Left renal cortex interstitium (tissue), 4 donors: ENCODE measurements around the gene ARHGAP42. TPM values are rescaled to one million over a fixed set of nuclear protein-coding genes. Genes with fewer than 3 reads are reported as not detected.

Source experiments
- DNase-seq, 4 donors: peaks; one replicate each; pipeline ENCODE4 v3.0.0-alpha.2; 2013; ENCODE audit warnings: low read depth in 4 of 4, low spot score in 2 of 4, missing footprints in 1 of 4
- polyA plus RNA-seq, 4 donors: library from polyadenylated mRNA; unstranded; fragments of 120-200 nt; gene quantifications; one replicate each; pipeline ENCODE4 v1.2.1, GENCODE V29; 2013; ENCODE audit not compliant: insufficient read length in 4 of 4

Gene ARHGAP42
- polyA plus RNA-seq, 4 donors = 22.3 to 29.6 (median 28.9) TPM

DNA sequence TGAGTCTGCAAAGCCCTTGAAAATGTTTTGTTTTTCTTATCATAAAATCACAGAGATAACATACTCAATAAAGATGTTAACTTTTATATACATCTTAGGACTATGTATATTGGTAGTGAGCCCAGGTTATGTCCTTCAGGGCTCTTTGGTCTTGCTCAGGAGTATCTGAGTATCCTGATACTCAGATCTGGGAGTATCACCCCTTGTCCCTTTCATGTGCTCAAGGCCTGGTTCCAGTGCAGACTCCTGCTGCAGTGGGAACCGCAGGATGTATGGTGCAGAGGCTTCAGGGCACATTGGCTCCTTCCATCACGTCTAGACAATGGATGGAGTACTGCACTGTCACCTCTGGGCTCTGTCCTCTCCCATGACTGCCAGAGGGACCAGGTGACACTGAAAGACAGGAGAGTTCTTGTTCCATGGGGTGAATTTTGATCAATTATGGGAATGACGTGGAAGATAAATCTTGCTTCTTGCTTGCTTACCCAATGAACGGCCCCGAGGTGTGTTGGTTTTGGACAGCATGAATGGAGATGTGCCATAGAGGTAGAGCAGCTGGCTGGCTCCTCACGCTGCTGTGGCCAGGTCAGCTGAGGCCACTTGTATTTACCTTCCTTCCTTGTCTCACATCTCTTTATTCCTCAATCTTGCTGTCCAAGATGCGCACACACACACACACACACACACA, 215.5 kb downstream of the ARHGAP42 start:
- no peak for DNase-seq

DNA sequence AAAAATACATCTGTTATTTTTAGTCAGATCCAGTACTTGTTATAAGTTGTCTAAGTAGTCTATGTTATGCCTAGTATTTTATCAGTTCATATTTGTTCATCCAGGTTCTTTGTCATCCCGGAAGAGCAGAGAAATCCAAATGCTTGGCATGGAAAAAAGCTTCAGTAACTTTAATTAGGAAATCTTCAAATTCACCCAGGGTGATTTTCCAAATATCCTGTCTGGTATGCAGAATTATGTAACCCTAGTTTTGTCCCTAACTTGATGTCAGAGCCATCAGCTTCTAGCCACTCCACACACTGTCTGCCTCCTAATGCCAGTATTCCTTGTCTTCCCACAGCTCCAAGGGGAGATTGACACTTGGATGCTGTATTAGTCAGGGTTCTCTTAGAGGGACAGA, 216.2 kb downstream of the ARHGAP42 start:
- DNase-seq = no peak

DNA sequence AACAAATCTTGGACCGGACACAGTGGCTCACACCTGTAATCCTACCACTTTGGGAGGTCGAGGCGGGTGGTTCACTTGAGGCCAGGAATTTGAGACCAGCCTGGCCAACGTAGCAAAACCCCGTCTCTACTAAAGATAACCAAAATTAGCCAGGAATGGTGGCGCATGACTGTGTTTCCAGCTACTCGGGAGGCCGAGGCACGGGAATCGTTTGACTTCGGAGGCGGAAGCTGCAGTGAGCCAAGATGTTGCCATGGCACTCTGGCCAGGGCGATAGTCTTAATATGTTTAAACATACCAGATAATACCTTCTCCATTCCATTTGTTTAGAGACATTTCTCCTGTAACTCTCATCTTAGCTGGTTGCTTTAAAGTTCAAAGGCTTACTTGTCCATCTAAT, 218.6 kb downstream of the ARHGAP42 start:
- DNase-seq = no peak

DNA sequence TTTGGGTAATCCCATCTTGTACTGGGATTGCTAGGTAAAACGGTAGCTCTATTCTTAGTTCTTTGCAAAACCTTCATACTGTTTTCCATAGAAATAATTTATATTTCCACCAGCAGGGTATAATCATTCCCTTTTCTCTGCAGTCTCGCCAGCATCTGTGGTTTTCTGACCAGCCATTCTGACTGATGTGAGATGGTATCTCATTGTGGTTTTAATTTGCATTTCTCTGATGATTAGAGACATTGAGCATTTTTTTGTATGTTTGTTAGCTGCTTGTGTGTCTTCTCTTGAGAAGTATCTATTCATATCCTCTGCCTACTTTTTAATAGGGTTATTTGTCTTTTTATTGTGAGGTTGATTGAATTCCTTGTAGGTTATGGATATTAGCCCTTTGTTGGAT, 221.7 kb downstream of the ARHGAP42 start:
- no peak for DNase-seq

DNA sequence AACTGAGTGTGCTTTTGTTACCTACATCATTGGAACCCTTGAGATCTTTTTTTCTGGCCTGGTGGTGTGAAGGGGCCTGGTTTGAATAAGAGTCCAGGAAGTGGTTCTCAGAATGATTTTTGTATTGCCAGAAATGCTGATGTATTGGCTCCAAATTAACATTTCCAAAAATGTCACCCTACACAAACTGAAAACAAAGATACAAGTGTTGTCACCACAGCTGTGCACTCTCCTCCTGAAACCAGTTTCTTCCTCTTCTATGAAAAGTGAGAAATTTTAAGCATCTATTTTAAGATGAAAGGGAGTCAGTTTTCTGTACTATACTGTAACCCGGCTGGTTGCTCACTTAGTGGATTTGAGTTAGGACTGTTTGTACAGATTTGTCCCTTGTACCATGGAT, 223.7 kb downstream of the ARHGAP42 start:
- no peak for DNase-seq

DNA sequence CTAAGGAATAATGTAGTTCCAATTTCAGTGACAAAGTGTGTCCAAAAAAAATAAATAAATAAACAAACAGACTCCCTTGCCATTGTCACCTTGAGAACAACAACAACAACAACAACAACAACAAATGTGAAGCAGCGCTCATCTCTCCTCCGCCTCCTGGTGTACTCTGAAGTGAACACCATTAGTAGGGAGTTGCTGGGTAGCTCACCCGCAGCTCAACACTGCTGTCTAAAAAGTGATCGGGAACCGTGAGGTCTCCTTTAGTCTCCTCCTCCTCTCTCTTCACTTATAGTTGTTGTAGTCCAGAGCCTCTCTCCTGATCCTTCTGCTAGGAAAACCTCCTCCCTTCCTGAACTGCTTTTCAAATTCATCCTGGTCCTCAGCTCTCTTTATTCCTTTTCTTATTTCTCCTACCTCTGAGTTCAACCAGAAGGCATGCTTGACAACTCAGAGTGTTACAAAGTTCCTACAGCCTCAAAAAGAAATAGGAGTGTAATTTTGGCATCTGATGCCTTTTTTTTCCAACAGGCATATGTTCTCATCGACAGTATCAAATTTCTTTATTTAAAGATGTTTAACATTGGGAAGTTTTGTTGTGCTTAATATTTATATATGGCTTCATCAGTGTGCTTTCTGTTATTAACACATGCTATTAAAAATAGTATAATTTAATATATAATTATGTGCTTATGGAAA, 227.5 kb downstream of the ARHGAP42 start:
- no peak for DNase-seq

DNA sequence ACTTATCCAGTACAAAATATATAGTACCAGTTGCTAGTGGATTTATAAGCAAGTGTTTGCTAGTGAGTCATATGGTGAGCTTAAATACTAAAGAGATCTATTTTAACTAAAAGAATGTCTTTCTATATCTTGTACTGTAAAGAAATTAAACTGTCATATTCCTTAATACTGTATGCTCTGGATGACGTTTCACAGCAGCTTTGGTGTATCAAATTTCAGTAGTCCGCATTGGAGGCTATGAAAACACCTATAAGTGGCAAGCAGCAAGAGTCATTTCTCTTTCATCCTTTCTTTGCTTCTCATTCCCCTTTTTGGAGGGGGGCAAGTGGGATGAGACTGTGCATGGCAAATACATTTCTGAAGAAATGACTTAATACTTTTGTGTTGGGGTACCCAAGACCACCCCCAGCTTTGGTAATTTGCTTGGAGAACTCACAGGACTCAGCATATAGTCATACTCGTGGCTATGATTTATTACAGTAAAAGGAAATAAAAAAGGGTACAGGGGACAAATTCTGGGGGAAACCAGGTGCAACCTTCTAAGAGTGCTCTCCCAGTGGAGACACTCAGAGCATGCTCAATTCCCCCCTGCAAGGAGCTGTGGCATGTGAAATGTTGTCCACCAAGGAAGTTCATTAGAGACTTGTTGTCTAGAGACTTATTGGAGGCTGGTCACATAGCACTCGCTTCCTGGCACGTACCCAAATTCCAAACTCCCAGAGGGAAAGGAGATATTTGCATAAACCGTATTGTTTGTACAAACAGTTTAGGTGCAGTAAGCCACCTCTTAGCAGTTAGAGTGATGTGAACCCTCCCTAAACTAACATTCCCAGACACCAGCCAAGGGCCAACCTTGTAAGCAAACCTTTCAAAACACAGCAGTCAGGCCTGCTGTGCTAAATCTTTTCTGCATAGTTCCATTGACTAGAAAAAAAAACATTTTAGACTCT, 231.7 kb downstream of the ARHGAP42 start:
- peak in 1 of 4 donors; percentile 39 for DNase-seq

DNA sequence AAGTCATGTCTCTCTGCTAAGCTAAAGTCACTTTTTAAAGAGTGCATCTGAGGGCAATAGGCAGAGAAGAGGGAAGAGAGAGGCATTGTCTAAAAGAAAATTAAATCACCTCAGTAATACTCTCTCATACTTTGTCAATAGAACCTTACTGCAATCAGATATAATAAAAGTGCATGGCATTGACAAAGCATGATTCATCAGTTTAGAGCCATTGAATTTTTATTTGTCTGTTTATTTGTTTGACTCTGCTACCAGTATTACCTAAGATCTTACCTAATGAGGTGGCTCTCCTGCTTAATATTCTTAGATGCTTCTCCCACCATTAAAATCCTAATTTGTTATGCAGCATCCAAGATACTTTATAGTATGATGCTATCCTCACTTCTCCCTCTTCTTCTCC, 233.5 kb downstream of the ARHGAP42 start:
- no peak for DNase-seq

DNA sequence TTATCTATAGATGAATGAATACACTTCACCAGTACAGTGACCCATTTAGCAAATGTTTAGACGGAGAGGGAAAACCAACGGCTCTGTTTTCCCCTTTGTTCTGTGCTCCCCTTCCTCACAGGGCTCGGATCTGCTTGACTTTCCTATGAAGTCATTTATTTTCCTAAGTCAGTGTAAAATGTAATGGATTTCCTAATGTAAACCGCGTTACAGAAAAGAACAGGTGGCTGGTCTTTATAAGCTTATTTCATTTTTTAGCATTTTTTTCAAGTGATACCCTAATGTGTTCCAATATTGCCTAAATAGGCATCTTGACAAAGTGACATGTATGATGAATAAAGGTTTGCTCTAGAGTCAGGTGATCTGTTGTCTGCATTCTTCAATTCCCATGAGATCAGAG, 235.0 kb downstream of the ARHGAP42 start:
- DNase-seq = no peak

DNA sequence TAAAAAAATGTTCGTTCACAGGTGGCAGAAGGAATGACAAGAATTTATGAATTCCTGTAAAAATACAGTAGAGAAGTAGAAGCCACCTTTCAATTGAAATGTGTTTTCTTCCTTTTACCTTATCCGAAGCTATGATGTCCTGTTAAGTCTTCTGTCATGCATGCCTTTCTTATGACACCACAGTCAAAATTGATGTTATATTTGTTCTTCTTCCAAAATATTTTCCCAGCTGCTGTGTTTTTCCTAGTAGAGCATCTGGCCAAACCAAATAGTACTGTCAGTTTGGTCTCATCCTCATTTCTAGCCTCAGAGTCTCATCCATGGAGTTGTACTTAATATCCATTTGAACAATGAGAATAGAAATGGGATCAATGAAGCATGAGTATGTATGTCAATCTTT, 236.5 kb downstream of the ARHGAP42 start:
- DNase-seq = no peak

DNA sequence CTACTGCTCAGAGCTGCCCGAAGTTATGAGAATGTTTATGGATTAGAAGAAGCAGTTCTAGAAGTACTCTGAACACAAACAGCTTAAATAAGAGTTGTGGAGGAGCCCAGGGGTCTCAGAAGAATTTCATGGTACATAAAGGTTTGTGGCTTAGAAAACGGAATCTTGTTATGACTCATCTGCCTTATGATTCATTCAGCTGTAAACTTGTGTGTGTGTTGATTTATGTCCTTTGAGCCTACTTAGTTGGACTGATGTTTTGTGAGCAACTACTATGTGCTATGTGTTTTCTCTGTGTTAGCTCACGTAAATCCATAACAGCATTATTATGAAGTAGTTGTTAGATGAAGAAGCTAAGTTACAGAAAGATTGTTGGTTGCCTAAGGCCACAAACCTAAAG, 238.8 kb downstream of the ARHGAP42 start:
- no peak for DNase-seq

DNA sequence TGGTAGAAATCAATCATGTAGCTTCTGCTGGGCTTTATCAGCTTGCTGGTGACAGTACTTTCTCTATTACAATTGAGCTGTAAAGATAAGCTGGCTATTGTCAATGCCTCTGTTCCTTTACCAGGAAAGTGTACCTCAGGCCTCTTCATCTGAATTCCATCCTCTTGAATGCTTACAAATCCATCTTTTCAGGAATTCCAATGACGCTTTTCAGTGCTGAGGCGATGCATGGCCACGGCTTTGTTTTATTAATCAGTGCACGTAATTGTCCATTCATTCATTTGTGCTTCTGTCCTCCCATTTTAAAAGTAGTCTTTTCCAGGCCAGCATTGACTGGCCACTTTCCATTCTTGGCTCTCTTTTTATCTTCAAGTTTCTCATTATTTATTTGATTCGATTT, 240.5 kb downstream of the ARHGAP42 start:
- DNase-seq = no peak

DNA sequence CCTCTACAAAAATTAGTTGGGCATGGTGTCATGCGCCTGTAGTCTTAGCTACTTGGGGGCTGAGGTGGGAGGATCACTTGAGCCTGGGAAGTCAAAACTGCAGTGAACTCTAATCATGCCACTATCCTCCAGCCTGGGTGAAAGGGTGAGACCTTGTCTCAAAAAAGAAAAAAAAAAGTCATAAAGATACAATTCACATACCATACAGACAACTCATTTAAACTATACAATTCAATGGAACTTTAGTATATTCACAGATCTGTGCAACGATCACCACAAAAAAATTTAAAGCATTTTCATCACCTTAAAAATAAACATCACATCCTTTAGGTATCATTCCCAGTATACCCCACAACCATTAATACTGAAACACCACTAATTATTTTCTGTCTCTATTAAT, 241.3 kb downstream of the ARHGAP42 start:
- DNase-seq = no peak

DNA sequence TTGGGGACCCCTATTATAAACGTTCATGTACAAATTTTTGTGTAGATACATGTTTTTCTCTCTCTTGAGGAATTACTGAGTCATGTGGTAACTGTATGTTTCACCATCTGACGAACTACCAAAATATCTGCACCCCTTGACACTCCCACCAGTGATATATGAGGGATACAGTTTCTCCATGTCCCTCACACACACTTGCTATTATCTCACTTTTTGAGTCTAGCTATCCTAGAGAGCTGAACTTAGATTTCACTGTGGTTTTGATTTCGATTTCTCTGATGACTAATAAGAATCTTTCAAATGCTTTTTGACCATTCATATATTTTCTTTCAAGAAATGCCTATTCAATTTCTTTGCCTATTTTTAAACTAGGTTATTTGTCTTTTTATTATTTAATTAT, 242.3 kb downstream of the ARHGAP42 start:
- no peak for DNase-seq

DNA sequence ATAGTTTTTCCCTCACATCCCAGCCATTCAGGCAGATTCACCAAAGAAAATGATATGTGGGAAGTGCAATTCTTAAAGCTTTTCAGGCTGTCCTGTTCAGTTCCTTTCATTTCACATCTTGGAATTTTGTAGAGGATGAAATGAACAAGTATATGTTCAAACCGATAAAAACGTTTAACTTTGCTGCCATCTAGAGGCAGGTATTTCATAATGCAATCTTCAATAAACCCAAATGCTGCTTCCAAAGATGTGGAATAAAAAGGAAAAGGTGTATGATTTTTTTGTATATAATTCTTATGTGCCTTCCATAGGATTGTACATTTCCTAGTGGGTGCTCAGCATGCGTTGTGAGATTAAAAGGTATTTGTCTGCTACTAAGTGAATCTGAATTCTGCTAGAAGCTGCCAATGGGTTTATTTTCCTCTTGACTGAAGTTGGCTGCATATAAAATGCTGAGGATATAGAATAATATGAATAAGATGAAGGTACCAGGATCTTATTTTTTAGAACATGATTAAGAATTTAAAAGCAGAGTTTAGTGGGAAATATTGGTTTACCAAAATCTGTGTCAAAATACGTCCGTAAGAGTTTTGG, 243.2 kb downstream of the ARHGAP42 start:
- peak in 1 of 4 donors; percentile 69 for DNase-seq

DNA sequence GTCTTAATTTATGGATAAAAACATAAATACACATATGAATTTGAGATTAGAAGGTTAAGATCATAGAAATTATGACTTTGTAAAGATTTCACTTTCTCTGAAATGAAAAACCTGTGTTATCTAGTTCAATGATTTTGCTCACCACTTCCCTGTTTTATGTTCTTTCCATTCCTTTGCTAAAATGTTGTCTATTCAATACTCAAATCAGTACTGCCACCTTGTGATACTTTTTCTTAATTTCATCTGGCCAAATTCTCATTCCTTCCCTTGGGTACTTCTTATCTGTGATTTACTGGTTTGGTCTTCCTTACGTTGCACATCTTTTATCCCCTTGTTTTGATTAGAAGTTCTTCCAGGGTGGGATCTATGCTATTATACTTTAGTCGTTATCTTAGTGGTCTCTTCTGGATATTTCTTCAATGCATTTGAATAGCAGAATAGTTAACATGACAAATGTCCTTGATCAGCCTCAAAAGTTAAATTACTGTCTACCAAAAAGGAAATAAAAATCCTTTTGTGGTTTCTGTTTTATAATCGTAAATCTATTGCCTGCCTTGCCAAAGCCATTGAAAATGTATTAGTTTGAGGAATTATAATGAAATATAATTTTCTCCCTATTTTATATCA, 245.5 kb downstream of the ARHGAP42 start:
- no peak for DNase-seq

DNA sequence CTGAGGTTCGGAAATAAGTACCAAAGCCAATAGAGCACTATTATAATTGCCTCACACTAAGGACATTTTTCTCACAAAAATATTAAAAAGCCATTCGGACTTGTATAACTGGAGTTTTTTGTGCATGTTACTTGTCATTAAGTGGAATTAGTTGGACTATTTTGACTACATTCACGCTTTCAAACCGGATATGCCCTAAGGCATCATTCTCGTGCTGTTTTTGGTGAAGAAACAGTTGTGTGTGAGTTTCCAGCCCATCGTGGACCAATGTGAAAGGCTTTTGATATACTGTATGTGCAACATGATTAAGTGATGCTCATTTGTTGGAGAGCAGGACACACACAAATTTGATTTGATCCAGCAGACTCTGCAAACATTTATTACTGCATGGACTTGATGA, 249.7 kb downstream of the ARHGAP42 start:
- no peak for DNase-seq

DNA sequence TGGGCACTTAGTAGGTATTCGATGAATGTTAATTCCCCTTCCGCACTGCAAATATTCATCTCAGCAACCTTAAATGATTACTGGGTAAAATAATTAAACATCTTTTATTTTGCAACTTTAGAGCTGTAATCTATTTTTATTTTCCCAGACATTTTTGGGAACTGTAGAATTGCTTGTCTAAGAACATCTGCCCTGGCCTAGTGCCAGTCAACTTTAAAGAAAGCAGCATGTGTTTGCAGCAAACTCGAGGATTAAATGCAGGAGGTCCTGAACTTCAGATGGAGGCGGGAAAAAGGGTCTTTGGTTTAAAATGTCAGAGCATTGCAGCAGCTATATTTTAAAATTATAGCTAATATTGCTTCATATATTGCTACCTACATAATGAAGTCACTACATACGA, 252.5 kb downstream of the ARHGAP42 start:
- DNase-seq = no peak

DNA sequence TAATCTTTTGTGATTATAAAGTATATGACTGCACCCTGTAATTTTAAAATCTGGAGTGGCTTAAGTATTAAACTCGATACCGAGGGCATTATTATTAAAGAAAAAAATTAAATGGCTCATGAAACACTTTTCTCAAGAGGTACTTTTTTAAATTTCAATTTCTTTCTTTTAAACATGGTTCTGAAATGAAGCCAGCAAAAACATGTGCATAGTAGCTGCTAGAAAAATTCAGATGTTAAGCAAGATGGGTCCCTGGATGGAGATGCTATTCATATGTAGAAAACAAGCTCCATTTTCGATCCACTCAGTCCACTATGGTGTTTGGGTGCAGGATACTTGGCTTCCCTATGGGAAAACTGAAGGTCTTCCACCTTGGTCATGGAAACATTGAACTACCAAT, 253.0 kb downstream of the ARHGAP42 start:
- DNase-seq = no peak

DNA sequence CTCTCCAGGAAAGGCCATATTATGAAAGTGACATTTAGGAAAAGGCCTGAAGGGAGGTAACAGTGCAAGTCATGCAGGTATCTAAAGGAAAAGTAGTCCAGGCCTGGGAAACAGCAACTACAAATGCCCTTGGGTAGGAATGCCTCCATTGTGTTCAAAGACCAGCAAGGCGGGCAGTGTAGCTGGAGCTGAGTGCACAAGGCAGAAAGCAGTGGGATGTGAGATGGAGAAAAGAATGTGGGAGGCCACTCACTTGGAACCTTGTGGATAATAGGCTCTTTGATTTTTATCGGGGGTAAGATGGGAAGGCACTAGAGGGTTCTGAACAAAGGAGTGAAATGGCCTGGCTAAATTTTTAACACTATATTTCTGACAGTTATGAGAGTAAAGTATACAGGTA, 253.9 kb downstream of the ARHGAP42 start:
- DNase-seq = no peak

DNA sequence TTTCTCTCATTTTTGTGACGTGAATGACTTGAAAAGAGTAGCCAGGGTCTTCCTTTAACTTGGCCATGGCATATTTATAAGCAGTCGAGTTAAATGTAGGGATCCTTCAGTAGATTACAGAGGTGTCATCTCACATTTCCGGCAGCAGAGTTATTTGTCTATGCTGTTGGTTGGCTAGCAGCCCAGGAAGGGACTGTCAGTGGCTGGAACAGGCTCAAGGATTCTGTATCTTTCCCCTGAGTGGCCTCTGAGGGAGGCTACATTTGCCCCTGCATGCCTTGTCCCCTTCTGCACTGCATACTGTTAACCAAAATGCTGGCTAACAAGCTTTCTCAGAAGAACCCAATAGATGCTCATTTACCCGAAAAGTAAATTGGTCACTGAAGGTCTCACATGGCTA, 254.9 kb downstream of the ARHGAP42 start:
- no peak for DNase-seq
